ENCODE results near the gene HOMER1.

HOMER1 gene, protein sequence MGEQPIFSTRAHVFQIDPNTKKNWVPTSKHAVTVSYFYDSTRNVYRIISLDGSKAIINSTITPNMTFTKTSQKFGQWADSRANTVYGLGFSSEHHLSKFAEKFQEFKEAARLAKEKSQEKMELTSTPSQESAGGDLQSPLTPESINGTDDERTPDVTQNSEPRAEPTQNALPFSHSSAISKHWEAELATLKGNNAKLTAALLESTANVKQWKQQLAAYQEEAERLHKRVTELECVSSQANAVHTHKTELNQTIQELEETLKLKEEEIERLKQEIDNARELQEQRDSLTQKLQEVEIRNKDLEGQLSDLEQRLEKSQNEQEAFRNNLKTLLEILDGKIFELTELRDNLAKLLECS

DNA sequence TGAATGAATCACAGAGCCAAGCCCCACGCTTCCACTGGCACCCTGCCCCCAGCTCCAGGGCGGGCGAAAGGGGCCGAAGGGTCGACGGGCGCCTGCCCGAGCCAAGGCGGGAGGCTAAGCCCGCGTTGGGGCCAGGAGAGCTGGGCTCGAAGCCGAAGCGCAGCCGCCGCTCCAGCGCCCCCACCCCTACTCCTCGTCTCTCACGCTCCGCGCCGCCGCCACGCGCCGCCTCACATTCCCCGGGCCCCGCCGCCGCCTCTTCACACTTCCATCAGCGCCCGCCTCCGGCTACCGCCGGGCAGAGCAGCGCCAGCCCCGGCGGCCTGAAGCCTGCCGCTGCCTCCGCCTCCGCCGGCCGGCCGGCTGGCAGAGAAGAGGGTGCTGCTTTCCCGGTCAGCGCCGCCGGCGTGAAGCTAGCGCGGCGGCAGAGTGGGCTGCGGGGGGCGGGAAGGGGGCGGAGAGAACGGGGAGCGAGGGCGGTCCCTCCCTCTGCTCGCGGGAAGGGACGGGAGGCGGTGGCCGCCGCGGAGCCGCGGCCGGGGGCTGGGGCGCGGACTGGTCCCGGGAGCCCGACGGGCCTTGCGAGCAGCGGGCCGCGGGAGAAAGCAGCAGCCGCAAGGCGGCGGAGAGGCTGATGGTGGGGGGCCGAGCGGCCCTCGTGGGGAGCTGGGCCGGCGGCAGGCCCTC is at the start of gene HOMER1:
TSS of gene HOMER1 (minus strand) at position 431 of the 687 bp plus-strand sequence. CDS start 1,360 bp downstream, outside the sequence.
- H3K4me3 ChIP-seq (ENCODE audit: low read length): peak within 1 kb of the TSS; percentile 84
- no peak for TF ChIP-seq CTCF (IDR thresholded peaks at IDR 0.05; ENCODE audit: insufficient read depth, low read depth, low read length, missing control alignments)
- peak; percentile 79 for DNase-seq (ENCODE audit: low read depth)

DNA sequence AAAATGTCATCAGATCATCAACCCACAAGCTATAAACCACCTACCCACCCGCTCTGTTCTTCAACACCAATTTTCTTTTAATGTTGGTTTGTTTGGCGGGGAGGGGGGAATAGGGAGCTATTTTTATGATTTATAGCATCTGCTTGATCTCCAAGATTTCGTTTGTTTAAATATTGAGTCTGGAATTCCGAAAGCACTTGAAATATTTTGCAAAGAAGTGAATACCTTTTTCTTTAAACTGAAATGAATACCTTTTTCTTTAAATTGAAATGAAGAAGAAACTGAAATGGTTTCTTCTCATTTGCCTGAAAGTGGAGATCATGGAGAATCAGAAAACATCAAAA is 49.3 kb upstream of the HOMER1 start:
- H3K4me3 ChIP-seq (ENCODE audit: low read length): no peak overlapping the region

DNA sequence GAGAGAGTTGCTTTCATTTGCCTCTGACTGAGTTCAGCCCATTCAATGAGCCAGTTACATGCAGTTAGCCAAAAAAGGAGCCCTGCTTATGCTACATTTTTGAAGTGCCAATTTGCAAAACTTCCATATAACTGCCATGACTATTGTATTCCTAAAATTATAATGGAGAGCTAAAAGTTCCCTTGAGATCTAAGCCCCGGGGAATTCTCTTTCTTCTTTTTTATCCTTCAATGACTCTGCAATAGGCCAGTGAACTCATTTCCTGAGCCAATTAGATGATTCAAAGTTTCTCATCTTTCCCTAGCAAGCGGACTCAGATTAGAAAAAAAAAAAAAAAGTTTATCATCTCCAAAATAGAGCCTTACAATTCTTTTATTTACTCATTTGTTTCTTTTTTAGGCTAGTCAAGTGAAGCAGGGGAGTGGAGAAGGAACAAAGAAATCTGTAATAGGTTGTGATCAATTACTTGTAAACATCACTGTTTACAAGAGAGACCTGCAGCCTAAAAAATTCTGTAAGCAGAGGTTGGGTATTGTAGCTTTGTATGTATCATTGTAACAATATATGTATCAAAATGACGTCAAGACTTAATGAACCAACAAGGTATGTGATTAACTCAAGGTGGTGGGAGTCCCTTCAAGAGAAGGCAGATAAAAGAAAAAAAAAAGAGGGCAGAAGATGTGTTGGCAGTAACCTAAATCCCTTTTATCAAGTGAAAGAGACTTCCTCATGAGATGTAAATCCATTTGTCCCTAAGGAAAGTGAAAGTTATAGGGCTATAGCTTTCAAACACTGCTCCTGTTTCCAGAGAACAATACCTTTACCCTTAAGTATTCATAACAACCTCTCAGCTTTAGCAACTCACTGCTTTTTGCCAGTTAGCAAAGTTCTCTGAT is 48.7 kb upstream of the HOMER1 start:
- no peak for TF ChIP-seq CTCF (IDR thresholded peaks at IDR 0.05; ENCODE audit: insufficient read depth, low read depth, low read length, missing control alignments)
- peak; percentile 60 for DNase-seq (ENCODE audit: low read depth)
- no peak overlapping the region for H3K4me3 ChIP-seq (ENCODE audit: low read length)

More for the DNA sequence above, 49.3 kb upstream of the HOMER1 start:
- DNase-seq (ENCODE audit: low read depth): no peak
- TF ChIP-seq CTCF (IDR thresholded peaks at IDR 0.05; ENCODE audit: insufficient read depth, low read depth, low read length, missing control alignments): no peak

- H3K4me3 ChIP-seq (ENCODE audit: low read length): no peak overlapping the region
- no peak for DNase-seq (ENCODE audit: low read depth)
- no peak for TF ChIP-seq CTCF (IDR thresholded peaks at IDR 0.05; ENCODE audit: insufficient read depth, low read depth, low read length, missing control alignments)
Measured at GRCh38 chr5:79561525-79561893, 47.6 kb upstream of the HOMER1 start.

- TF ChIP-seq CTCF (IDR thresholded peaks at IDR 0.05; ENCODE audit: insufficient read depth, low read depth, low read length, missing control alignments): no peak
- peak; percentile 58 for DNase-seq (ENCODE audit: low read depth)
- H3K4me3 ChIP-seq (ENCODE audit: low read length): no peak overlapping the region
Measured at GRCh38 chr5:79560771-79561524, 47.0 kb upstream of the HOMER1 start.

DNA sequence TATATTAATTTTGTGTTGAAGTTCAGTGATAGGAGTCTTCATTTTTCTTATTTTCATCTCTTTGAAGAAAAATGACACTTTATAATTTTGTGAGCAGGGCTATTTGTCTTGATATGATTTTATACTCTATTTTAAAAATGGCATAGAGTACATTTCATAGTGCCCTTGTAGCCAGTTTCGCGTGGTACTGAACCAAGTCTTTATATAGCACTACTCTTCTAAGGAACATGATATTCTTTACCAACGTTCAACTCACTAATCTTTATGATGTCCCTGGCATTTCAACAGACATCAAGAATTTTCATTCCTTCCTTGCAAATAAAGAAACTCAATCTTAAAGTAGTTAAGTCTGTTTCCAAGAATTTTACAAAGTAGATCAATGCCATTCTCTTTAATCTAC is 41.5 kb upstream of the HOMER1 start:
- no peak for DNase-seq (ENCODE audit: low read depth)

More for the DNA sequence above, 41.5 kb upstream of the HOMER1 start:
- no peak for TF ChIP-seq CTCF (IDR thresholded peaks at IDR 0.05; ENCODE audit: insufficient read depth, low read depth, low read length, missing control alignments)
- H3K4me3 ChIP-seq (ENCODE audit: low read length): no peak overlapping the region
